Activated T-helper 1 cell treated with anti-CD3 and anti-CD28 coated beads, Interleukin-2, amount 50 U/mL, for 16 hours (primary cell): ENCODE data around the gene SKAP2.

Experiments used
- DNase-seq, 2 donors: peaks; one replicate each; pipeline ENCODE4 v3.0.0-alpha.2; 2020; ENCODE audit warnings: low read depth in 1 of 2, low spot score in 1 of 2

Gene SKAP2

DNA sequence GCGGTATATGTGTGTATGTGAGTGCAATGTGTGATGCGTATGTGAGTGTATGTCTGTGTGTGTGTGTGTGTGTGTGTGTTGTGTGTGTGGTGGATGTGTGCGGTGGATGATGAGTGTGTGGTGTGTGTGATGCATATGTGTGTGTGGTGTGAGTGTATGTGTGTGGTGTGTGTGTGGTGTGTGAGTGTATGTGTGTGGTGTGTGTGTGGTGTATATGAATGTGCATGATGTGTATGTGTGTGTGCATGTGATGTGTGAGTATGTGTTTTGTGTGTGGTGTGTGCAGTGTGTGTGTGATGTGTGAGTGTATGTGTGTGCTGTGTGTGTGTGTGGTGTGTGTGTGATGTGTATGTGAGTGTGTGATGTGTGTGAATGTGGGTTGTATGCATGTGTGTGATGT, 222.0 kb downstream of the SKAP2 start:
- no peak for DNase-seq

DNA sequence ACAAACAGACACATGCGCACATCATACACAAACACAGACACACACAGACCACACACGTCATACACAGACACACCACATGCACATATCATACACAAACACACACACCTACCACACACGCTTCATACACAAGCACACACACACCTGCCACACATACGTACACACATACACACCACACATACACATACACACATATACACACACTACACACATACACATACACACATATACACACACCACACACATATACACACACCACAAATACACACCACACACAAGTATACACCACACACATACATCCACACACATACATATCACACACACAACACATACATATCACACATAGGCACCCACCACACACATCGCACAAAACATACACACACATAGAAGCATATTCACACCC, 224.7 kb downstream of the SKAP2 start:
- DNase-seq = no peak

DNA sequence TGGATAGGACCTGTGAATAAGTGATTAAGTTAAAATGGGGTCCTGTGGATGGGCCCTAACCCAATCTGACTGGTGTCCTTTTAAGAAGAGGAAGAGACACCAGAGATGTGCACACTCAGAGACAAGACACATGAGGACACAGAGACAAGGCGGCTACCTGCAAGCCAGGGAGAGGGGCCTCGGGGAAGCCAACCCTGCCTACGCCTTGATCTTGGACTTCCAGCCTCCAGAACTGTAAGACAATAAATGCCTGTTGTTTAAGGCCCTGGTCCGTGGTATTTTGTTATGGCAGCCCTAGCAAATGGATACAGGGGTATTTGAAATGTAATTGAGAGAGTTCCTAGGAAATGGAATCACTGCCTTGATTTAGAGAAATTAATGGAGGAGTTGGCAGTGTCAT, 225.3 kb downstream of the SKAP2 start:
- no peak for DNase-seq

DNA sequence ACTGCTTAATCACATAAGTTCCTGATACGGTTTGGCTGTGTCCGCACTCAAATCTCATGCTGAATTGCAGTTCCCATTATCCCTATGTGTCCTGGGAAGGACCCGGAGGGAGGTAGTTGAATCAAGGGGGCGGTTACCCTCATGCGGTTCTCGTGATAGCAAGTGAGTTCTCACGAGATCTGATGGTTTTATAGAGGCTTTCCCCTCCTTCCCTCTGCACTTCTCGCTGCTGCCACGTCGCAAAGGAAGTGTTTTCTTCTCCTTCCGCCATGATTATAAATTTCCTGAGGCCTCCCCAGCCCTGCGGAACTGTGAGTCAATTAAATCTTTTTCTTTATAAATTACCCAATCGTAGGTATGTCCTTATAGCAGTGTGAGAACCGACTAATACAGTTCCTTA, 226.2 kb downstream of the SKAP2 start:
- no peak for DNase-seq

DNA sequence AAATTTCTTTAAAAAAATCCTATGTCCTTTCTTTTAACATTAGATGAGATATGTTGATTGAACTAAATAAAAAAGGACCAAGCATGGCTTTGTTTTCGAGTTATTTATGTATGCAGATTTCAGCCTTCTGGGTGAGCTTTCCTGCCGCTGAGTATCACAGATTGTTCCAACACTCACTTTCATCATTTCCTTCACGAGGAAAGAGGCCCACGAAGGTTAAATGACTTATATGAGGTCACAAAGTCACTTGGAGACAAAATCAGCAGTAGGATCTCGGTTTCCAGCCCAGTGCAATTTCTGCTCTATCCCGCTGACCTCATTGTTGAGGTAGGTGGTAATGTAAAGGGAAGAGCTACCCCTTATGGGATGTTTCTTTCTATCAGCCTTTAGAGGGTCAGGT, 226.8 kb downstream of the SKAP2 start:
- DNase-seq = no peak

DNA sequence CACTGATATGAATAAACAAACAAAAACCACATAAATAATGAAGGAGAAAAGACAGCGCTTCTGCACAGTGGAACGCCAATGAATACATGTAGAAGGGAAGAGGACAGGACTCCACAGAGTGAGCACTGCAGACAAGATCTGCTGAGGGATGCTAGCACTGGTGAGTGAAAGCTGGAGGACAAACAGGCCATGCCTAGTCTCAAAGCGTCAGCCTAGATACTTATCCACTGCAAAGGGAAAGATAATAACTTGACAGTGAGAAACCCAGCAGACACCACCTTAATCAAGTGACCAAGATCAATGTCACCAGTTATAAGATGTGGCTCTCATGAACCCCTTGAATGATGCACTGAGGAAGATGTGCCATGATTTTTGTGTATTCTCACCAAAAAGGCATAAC, 227.6 kb downstream of the SKAP2 start:
- no peak for DNase-seq

DNA sequence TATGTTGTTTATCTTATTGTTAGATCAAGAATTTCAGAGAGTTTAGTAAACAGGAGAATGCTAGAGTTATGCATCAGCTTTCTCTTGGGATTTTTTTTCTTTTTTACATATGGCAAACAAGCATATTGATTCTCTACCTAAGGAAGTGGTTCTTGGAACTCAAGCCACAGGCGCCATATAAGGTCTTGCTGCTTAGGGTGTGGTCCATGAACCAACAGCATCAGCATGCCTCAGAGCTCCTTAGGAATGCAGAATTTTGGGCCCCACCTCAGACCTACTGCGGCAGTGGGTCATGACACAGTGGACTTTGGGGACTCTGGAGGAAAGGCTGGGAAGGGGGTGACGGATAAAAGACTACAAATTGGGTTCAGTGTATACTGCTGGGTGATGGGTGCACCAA, 230.8 kb downstream of the SKAP2 start:
- no peak for DNase-seq

DNA sequence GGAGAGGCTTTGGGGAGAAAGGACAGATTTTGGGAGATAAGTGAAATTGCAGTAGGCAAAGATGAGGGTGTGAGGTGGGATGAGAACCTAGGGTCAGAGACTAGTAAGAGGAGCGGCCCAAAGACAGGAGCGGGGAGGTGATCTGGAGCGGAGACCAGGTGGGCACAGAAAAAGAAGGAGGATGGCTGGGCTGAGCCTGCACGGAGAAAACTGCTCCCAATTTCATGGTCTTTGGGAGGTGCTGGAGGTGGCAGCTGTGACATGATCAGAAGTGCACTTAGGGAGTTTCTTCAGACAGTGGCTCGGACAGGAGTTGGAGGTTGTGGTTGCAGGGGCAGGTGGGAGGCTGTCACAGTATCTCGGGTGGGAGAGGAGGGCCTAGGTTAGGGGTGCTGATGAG, 232.8 kb downstream of the SKAP2 start:
- DNase-seq = no peak

DNA sequence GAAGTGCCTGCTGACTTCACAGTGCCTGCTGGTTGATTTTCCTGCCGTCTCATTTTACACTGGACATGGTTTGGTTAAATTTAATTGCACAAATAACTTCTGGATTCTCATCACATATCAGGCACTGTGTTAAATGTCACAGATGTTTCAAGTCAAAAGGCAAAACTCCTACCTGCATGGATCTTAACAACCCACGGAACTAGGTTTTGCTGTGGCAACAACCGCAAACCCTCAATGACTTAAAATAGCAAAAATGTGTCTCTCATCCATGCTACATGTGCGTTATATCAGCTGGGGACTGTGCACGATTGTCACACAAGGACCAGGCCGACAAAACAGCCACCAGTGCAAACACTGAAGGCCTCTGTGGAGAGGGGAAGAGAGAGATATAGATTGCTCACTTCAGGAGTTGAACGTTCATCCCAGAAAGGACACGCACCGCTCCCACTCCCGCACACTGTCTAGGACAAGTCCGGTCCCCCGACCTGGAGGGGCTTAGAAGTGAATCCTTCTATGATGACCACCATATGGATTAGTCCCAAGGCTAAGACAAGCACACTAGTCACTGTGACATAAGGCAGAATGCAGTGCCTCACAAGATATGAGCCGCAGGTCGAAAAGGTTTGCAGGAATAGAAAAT, 233.3 kb downstream of the SKAP2 start:
- DNase-seq = no peak

DNA sequence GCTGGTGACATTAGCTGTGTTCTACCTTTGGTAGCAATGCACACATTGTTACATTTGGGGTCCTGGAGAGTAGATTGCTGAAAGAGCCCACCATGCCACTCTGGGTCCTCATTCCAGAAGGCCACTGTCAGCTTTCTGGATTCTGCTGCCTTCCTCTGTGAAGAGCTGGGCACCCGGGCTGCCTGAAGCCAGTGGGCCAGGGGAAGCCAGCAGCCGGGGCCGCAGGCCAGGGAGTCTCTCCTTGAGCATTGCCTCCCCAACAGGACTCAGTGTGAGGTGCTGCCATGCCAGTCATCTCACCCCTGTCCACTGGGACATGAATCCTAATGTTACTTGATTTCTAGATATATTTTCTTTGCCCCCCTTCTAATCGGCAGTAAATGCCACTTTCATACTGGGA, 234.0 kb downstream of the SKAP2 start:
- no peak for DNase-seq

DNA sequence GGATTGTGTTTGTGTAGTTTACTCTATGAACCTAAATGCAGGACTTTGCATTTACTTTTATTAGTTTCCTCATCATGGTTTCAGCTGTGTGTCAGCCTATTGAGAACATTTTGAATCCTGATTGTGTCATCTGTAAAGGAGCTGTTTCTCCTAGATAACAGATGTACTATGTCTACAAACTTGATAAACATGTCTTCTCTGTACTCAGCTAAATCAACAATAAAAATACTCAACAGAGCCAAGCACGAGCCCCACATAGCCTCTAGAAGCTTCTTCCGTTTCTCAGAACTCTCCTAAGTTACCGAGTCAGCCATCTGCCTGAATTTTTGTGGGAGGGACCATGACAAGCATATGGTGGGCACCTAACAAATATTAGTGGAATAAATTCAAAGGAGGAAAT, 234.7 kb downstream of the SKAP2 start:
- no peak for DNase-seq

DNA sequence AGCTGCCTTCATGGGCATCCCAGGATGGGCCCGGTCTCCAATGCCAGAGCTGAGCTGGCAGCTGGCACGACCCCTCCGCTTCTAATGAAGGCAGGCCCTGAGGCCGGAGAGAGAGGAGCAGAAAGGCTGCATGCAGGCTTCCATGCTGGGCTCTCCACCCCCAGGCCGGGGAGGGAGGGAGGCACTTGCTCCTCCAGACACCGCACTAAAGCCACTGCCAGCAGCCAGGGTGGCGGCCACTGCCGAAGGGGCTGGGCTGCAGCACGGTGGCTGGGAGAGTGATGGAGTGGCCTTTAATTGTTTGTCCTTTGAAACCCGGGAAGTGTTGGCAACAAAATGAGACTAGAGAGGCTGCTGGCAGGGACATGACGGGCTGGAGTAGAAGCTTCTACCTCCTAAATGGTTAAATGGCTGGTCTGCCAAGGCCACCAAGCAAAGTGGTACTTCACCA, 236.5 kb downstream of the SKAP2 start:
- no peak for DNase-seq

DNA sequence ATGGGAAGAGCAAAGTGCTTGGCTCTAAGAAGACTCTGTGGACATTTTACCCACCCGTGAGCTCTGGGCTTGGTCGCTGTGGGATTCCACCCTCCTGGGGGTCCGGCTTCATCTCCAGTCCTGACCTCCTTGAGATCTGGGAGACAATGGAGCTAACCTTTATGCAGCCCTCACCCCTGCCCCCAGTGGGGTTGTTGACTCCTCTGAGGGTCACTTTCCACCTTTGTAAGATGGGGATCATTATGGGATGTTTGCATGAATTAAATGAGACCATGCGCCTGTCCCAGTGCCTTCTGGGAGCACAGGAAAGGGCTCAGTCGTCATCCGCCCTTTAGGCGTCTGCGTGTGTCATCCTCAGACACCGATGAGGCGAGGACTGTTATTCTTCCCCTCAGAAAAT, 237.2 kb downstream of the SKAP2 start:
- DNase-seq = no peak

DNA sequence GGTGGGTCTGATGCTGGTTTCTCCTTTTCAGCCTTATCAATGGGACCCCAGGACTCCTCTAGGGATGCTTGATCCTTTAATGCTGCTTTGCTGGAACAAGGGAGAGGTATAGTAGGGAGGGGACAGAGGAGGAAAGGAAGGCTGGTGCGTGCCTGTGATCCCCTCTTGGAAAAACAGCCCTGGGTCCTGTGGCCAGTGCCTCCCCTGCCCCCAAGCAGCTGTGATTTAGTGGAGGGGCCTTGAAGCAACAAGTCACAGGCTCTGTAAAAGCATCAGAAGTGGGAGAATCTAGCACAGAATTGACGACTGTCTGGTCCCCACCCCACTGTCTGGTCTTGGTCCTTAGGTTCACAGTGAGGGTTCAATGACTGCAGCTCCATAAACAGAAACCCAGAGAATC, 237.7 kb downstream of the SKAP2 start:
- DNase-seq = no peak

DNA sequence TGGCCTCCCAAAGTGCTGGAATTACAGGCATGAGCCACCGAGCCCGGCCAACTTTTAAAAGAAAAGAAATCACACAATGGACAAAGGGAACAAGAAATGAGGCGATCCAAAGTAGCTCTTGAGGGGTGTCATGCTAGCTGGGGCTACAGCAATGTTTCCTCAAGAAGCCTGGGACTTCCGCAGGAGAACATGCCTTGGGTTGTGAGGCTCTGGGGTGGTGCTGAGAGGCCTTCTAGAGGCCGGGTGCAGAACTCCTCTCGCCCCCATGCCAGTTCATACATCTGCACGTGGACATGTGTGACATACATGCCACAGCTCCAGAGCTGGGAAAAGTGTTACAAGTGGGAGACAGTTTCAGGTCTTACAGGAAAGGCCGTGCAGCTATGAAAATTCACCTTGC, 238.2 kb downstream of the SKAP2 start:
- no peak for DNase-seq

DNA sequence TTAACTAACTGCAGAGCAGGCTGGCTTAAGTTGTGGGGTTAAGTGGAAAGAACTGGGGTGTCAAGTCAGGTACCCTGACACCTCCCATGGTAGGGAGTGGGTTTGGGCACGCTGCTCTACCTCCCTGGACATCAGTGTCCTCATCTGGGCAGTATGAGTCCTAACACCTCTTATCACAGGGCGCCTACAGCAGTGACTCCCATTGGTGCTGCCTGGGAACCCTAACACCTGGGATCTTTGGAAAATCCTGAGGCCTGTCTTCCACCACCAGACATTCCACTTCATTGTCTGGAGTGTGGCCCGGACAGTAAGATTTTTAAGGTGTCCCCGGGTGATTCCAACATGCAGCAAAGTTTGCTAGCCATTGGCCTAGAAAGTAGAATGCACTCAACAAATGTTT, 239.1 kb downstream of the SKAP2 start:
- no peak for DNase-seq

DNA sequence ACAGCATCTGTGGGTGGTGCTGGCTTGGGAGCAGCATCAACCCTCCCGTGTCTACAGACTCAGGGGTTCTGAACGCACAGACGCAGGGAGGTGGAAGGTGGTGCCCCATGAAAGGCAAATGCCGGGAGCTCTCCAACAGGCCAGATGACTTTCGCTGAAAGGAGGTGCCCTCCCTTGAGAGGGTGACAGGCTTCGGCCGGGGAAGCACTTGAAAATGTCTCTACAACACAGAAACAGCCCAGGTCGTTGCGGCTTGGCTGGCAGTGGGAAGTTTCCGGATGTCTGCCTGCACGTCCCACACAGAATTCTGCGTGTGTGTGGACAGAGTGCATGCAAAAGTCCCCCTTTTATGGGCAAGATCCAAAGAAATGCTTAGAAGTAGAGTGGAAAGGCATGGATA, 239.6 kb downstream of the SKAP2 start:
- DNase-seq = no peak

DNA sequence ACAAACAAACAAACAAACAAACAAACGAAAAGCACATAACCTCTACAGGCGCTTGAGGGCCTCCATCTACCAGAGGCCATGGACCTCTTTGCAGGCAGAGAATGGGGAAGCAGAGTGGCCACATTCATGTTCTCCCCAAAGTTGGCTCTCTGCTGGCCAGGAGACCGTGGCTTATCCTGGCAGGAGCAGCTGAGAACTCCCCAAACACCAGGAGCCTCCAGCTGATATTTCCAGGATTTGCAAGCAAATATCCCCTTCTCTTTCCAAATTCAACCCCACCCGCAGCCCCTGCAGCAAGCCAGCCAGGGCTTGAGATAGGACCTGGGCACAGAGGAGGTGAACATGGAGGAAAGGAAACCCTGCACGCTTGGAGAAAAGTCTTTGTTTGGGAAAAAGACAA, 240.0 kb downstream of the SKAP2 start:
- no peak for DNase-seq

DNA sequence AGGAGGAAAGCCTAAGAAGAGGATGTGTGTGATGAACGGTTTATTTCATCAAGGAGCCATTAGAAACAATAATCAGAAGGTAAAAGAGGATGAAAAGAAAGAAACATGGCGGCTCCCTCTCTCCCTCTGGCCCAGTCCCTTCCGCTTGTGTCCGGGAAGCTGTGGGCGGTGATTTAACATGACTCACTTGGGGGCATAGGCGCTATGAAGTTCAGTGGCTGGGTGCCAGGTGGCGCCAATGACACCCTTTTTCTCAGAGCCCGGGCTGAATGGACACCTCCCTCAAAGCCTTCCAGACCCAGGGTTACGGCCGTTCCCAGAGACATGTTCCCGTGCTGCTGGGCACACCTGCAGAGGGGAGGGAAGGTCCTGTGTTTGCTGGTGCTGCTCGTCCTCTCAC, 244.0 kb downstream of the SKAP2 start:
- no peak for DNase-seq

DNA sequence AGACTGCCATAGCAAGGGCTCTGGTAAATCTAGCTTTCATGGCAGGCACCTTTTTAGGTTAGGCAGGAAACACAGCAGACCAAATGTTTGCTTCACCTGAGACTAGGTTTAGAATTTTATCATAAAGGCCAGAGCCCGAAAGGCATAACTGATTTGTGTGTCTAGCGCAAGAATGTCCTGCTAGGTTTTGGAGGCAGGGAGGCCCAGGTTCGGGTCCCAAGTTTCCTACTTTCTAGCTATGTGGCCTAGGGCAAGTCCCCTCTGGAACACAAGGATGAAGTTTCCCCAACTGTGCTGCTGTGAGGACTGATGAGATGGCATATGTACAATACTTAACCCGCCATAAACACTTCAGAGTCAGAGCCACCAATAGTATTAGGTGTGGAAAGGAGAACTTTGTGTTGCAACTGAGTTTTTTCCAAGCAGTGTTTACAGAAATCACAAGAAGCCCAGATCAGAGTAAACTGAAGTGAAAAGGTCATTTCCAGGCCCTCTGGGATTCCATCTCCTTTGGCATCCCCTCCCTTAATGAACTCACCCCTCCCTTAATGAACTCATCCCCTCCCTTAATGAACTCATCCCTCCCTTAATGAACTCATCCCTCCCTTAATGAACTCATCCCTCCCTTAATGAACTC, 244.9 kb downstream of the SKAP2 start:
- no peak for DNase-seq

DNA sequence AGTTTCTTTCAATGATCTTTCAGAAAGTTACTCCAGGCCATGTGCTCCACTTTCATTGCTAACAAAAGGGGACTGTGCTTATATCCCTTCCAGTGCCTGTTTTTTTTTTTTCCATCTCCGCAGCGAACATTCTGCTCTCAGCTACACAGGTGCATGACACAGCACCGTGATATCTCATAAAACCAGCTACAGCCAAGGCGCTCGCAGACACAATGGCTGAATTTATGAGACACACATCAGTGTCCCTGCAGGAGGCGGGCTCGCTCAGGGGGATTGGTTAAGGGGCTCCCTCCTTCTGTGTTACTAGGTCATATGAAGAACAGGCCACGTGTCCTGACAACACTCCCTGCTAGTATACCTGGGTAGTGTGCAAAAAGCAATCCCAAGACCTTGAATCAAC, 245.5 kb downstream of the SKAP2 start:
- no peak for DNase-seq

DNA sequence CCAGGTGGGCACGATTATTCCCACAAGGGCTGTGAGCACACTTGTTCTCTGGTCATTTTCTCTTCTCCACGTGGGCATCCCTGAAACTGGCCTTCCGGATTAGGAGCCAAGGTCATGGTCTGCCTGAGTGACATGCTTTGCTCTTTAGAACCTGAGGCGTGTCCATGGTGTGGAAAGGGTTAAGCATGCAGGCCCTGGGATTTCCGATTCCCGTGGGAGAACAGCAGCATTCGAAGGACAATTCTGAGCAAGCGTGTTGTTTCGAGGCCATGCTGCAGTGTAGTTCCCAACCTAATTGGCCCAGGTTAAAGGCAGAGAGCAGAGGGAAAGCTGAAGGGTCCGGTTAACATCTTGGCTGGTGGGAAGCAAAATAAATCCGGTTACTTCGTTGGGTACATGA, 245.9 kb downstream of the SKAP2 start:
- DNase-seq = no peak
